Caco-2 (cell line): ENCODE results near the gene B4GALNT4. TPM values are rescaled to one million over a fixed set of nuclear protein-coding genes. Genes with fewer than 3 reads are reported as not detected.

Source experiments
- BruUV-seq: library from RNA; stranded (reverse); fragments of 400-500 nt; replicated peaks from 2 replicates; lab custom pipeline; 2021; lab: Mats Ljungman, UMichigan
- CTCF ChIA-PET: fragments of 300-600 bp; sonication (Branson Sonifier 250); formaldehyde crosslinking; loops from one replicate; lab custom pipeline; 2022; ENCODE audit warnings: antibody characterized with exemption; lab: Charles Lee
- POLR2A ChIA-PET: fragments of 300-600 bp; sonication (Branson Sonifier 250); formaldehyde crosslinking; loops from one replicate; lab custom pipeline; 2022; ENCODE audit warnings: antibody characterized with exemption; lab: Charles Lee
- DNase-seq, 2 experiments: peaks; one replicate each; pipeline versions ENCODE4 v3.0.0 to v3.0.0-alpha.2; 2020 to 2022
- H3K27me3 ChIP-seq: replicated peaks from 2 replicates; pipeline ENCODE4 v1.6.0; 2011; ENCODE audit warnings: low read length; ENCODE audit not compliant: control insufficient read depth, insufficient read depth
- H3K36me3 ChIP-seq: 2 replicates; pipeline ENCODE4 v1.5.1; 2011; ENCODE audit warnings: low read length; ENCODE audit not compliant: control insufficient read depth, insufficient read depth
- H3K4me1 ChIP-seq: fragments of 250-450 bp; sonication (Bioruptor Pico); 2 replicates; pipeline ENCODE4 v1.5.1; 2020; ENCODE audit warnings: mild to moderate bottlenecking
- H3K4me3 ChIP-seq: 2 replicates; pipeline ENCODE4 v1.5.1; 2011; ENCODE audit warnings: low read depth, mild to moderate bottlenecking, control low read depth, low read length
- H3K9me3 ChIP-seq: fragments of 250-450 bp; sonication (Bioruptor Pico); 2 replicates; pipeline ENCODE4 v1.5.1; 2020; ENCODE audit warnings: mild to moderate bottlenecking, moderate library complexity
- H3K27ac Mint-ChIP-seq: one replicate; pipeline ENCODE4 v1.8.0; 2022; ENCODE audit warnings: mixed read lengths; ENCODE audit not compliant: unreplicated experiment
- H3K27me3 Mint-ChIP-seq: one replicate; pipeline ENCODE4 v1.8.0; 2022; ENCODE audit warnings: mixed read lengths; ENCODE audit not compliant: insufficient read depth, unreplicated experiment
- H3K36me3 Mint-ChIP-seq: one replicate; pipeline ENCODE4 v1.8.0; 2022; ENCODE audit warnings: mild to moderate bottlenecking, mixed read lengths; ENCODE audit not compliant: insufficient read depth, unreplicated experiment
- H3K4me1 Mint-ChIP-seq: one replicate; pipeline ENCODE4 v1.8.0; 2022; ENCODE audit warnings: low read depth, mixed read lengths; ENCODE audit not compliant: unreplicated experiment
- H3K4me3 Mint-ChIP-seq: one replicate; pipeline ENCODE4 v1.8.0; 2022; ENCODE audit warnings: mild to moderate bottlenecking, moderate library complexity, mixed read lengths; ENCODE audit not compliant: unreplicated experiment
- H3K9me3 Mint-ChIP-seq: one replicate; pipeline ENCODE4 v1.8.0; 2022; ENCODE audit warnings: mixed read lengths; ENCODE audit not compliant: unreplicated experiment
- intact Hi-C: fragments of 100-400 bp; cut with micrococcal nuclease; formaldehyde crosslinking; loops from one replicate; pipeline ENCODE4 v1.10.0; 2022; ENCODE audit not compliant: unreplicated experiment
- total RNA-seq: library from RNA; stranded (reverse); gene quantifications from 2 replicates; pipeline ENCODE4 v1.2.3, GENCODE V29; 2022
- TF ChIP-seq, protein P1 (sequence below), 2 experiments: fragments of 200-600 bp in 1 of 2; IDR thresholded peaks; 1 replicate in 1 of 2; 2 replicates in 1 of 2; pipeline versions ENCODE4 v1.5.1 to v1.8.0; 2011 to 2022; ENCODE audit warnings: antibody characterized with exemption in 1 of 2, control low read depth in 1 of 2, inconsistent platforms in 1 of 2, low read depth in 1 of 2, low read length in 1 of 2, mild to moderate bottlenecking in 1 of 2, moderate library complexity in 1 of 2; ENCODE audit not compliant: insufficient read depth in 1 of 2, severe bottlenecking in 1 of 2, unreplicated experiment in 1 of 2

Gene B4GALNT4
- total RNA-seq, 1 experiment from 2014 or later = 35.6 TPM

DNA sequence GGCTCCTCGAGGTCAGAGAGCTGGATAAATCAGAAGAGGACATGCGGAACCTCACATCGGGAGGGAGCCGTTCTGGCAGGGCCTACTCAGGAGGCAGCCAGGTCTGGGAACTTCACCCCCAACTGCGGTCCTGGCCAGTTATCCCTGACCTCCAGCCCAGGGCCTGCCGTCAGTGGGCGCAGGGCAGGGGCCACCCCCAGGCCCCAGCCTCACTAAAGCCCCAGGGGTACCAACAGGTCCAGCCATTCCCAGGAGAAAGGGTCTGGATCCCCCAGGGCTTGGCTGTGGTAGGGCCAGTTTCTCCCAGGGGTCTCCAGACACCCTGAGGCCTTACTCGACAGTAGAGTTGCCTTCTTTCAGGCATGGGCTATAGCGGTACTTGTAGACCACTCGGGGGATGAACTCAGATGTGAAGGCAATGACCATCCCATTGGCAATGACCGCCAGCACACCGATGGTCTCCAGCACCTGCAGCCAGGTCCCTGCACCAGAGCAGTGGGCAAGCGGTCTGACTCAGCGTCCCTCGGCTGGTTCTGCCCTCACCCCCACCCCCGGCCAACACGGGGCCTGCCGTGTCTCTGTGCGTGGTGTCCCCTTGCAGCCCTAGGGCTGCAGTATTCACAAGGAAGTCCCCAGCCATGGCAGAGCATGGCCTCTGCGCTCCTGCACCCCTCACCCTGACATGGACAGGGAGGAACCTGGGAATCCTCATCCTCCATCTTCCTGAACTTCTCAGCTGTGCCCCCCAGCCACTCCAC is 50.1 kb downstream of the B4GALNT4 start:
- H3K27me3 ChIP-seq = no peaks in the 10 kb centered on the region
- no peaks in the 10 kb centered on the region for H3K9me3 ChIP-seq
- H3K36me3 ChIP-seq = peaks cover 2% of the 10 kb centered on the region; the same call in 1 of the 2 replicates
- no peak for DNase-seq
- ChIA-PET POLR2A (no interaction called here), CTCF (no interaction called here)
- no peak overlapping the region for H3K4me3 ChIP-seq
- BruUV-seq = no TSS peak
- H3K4me1 ChIP-seq = peaks cover 37% of the 10 kb centered on the region
- intact Hi-C loops = no loop called here
- H3K27me3 Mint-ChIP-seq = no peaks in the 10 kb centered on the region
- H3K4me3 Mint-ChIP-seq = no peak overlapping the region
- TF ChIP-seq, protein P1, sequence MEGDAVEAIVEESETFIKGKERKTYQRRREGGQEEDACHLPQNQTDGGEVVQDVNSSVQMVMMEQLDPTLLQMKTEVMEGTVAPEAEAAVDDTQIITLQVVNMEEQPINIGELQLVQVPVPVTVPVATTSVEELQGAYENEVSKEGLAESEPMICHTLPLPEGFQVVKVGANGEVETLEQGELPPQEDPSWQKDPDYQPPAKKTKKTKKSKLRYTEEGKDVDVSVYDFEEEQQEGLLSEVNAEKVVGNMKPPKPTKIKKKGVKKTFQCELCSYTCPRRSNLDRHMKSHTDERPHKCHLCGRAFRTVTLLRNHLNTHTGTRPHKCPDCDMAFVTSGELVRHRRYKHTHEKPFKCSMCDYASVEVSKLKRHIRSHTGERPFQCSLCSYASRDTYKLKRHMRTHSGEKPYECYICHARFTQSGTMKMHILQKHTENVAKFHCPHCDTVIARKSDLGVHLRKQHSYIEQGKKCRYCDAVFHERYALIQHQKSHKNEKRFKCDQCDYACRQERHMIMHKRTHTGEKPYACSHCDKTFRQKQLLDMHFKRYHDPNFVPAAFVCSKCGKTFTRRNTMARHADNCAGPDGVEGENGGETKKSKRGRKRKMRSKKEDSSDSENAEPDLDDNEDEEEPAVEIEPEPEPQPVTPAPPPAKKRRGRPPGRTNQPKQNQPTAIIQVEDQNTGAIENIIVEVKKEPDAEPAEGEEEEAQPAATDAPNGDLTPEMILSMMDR (IDR thresholded peaks at IDR 0.05; ENCODE audit: insufficient read depth in 1 of 2, low read depth in 1 of 2, low read length in 1 of 2, severe bottlenecking in 1 of 2, unreplicated experiment in 1 of 2) = no peak
- no peak overlapping the region for H3K27ac Mint-ChIP-seq
- H3K4me1 Mint-ChIP-seq = peaks cover 15% of the 10 kb centered on the region
- H3K36me3 Mint-ChIP-seq = peaks cover 53% of the 10 kb centered on the region
- H3K9me3 Mint-ChIP-seq = no peaks in the 10 kb centered on the region

DNA sequence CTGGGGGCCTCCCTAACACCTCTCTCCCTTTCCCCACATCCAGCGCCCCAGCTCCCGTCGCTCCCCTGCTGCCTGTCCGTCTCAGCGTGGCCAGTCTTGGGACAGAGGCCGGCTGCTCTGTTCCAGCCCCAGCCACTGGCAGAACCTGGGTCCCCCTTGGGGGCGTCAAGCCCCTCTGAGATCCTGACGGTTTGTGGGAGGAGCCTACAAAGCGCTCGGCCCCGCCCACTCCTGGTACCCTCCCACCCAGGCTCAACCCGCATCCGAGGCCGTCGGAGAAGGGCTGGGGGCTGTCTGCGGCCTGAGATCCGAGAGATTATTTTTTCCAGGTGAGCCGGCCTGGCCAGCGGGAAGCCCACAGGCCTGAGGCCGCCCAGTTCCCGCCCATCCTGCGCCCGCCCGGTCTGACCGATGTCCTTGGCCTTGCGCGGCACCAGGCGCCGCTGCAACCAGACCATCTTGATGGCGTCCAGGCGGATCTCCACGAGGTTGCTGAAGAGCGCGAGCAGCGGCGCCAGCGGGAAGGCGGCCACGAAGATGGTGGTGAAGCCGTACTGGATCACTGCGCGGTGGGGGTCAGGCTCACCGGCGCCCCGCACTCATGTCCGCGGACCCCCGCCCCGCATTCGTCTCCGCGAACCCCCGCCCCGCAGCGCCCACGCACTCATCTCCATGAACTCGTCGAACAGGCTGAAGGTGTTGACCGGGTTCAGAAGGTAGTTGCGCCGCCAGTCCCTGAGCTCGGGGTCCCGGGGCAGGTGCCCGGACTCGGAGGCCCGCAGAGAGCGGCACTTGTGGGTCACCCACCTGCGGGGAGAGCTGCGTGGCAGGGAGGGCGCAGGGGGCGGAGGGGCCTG is 51.0 kb downstream of the B4GALNT4 start:
- H3K36me3 ChIP-seq = peaks cover 2% of the 10 kb centered on the region; the same call in 1 of the 2 replicates
- TF ChIP-seq, protein P1 (IDR thresholded peaks at IDR 0.05; ENCODE audit: insufficient read depth in 1 of 2, low read depth in 1 of 2, low read length in 1 of 2, severe bottlenecking in 1 of 2, unreplicated experiment in 1 of 2) = no peak
- DNase-seq = no peak
- CTCF ChIA-PET = no interaction called here
- Mint-ChIP-seq H3K36me3 (peaks cover 57% of the 10 kb centered on the region), H3K4me3 (no peak overlapping the region), H3K9me3 (no peaks in the 10 kb centered on the region), H3K27me3 (no peaks in the 10 kb centered on the region), H3K27ac (no peak overlapping the region), H3K4me1 (peaks cover 13% of the 10 kb centered on the region)
- no peak overlapping the region for H3K4me3 ChIP-seq
- no TSS peak for BruUV-seq
- H3K9me3 ChIP-seq = no peaks in the 10 kb centered on the region
- intact Hi-C loops = no loop called here
- no peaks in the 10 kb centered on the region for H3K27me3 ChIP-seq
- peaks cover 37% of the 10 kb centered on the region for H3K4me1 ChIP-seq
- POLR2A ChIA-PET = no interaction called here

DNA sequence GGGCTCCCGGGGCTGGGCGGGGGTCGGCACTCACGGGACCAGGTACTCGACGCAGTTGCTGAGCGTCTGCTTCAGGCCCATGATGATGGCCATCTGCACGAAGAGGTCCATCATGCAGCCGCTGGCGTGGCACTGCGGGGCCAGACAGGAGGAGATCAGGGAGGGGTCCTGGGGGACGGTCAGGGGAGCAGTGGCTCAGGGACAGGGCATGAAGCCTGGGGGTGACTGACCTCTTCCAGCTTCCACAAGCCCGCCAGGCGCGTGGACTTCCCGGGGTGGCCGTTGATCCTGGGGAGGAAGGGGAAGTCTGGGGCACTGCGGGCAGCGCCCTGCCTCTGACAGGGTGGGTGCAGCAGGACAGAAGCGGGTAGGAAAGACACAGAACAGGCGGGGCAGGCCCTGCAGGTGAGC is 51.6 kb downstream of the B4GALNT4 start:
- H3K9me3 ChIP-seq = no peaks in the 10 kb centered on the region
- BruUV-seq = no TSS peak
- TF ChIP-seq, protein P1 (IDR thresholded peaks at IDR 0.05; ENCODE audit: insufficient read depth in 1 of 2, low read depth in 1 of 2, low read length in 1 of 2, severe bottlenecking in 1 of 2, unreplicated experiment in 1 of 2) = no peak
- ChIA-PET POLR2A (no interaction called here), CTCF (no interaction called here)
- peaks cover 2% of the 10 kb centered on the region; the same call in 1 of the 2 replicates for H3K36me3 ChIP-seq
- peaks cover 30% of the 10 kb centered on the region for H3K4me1 ChIP-seq
- Mint-ChIP-seq H3K36me3 (peaks cover 59% of the 10 kb centered on the region), H3K4me3 (no peak overlapping the region), H3K27me3 (no peaks in the 10 kb centered on the region), H3K9me3 (no peaks in the 10 kb centered on the region), H3K4me1 (peaks cover 13% of the 10 kb centered on the region), H3K27ac (no peak overlapping the region)
- intact Hi-C loops = no loop called here
- no peak for DNase-seq
- H3K4me3 ChIP-seq = no peak overlapping the region
- H3K27me3 ChIP-seq = no peaks in the 10 kb centered on the region
